Measurements from ENCODE around the gene FLRT2. TPM values are rescaled to one million over a fixed set of nuclear protein-coding genes. Genes with fewer than 3 reads are reported as not detected.

Gene FLRT2
- total and polyA plus RNA-seq, 10 donors: 7.8 to 63.9 (median 23.8) TPM

DNA sequence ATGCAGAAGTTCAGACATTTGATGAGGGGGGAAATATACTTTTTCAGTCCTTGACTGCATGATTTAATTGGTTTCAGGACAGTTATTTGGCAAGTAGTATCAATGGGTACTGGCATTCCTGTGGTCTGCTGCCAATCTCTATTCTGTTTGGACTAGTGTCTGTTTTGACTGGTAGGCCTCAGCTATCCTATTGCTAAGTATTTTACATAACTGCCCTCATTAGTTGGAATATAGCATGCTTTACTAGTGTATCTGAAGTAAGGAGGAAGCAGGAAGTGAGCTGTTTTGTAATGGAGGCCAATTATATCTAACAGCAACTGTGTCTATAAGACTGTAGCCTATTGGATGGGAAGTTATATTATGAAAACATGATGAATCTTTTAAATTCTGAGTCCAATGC is 104.3 kb downstream of the FLRT2 start:
- no peak overlapping the region for H3K27ac ChIP-seq
- TF ChIP-seq POLR2A (IDR thresholded peaks at IDR 0.05) (no peak), POLR2AphosphoS5 (IDR thresholded peaks at IDR 0.05) (no peak), CTCF (IDR thresholded peaks at IDR 0.05 in 8 of 11, conservative IDR thresholded peaks at IDR 0.05 in 3 of 11) (no peak)
- H3K27me3 ChIP-seq (replicated peaks in 1 of 7): no peaks in the 10 kb centered on the region
- no peak overlapping the region for H3K4me3 ChIP-seq
- no peak for DNase-seq
- no peaks in the 10 kb centered on the region for H3K4me1 ChIP-seq
- no peaks in the 10 kb centered on the region for H3K9me3 ChIP-seq
- intact Hi-C loops (cut with DNase I; ENCODE audit: low total_unique reads): no loop called here
- no peaks in the 10 kb centered on the region for H3K36me3 ChIP-seq

- WGBS, 5 donors: 78 to 89% (median 84%) methylated on average over 2 of the region's 2 CpGs
These were observed 114.3 kb downstream of the FLRT2 start for GRCh38 chr14:85644211-85644610.

DNA sequence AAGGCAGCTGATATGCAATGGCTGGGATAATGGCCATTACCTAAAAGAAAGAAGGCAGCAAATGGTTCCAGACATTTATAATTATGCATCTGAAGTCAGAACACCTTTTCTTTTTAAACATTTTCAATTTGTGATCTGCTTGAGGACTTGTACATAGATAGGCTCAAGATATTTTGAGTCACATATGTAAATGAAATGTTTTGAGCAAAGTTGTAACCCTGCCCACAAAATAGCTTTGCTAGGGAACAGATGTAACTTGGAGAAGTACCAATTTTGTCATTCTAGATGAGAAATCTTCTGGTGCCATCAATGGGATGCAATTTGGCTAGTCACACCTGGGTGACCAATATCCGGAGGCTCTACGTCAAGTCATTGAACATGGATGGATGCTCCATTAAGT is 123.1 kb downstream of the FLRT2 start:
- WGBS, 5 donors: 82 to 97% (median 97%) methylated on average over 2 of the region's 2 CpGs
- Histone ChIP-seq H3K36me3 (no peaks in the 10 kb centered on the region), H3K4me3 (no peak overlapping the region)

More at GRCh38 chr14:85644211-85644610, 114.3 kb downstream of the FLRT2 start:
- no peak overlapping the region for H3K4me3 ChIP-seq
- no peaks in the 10 kb centered on the region for H3K9me3 ChIP-seq
- TF ChIP-seq POLR2A (IDR thresholded peaks at IDR 0.05): no peak
- no peak for TF ChIP-seq POLR2AphosphoS5 (IDR thresholded peaks at IDR 0.05)
- no peak for TF ChIP-seq CTCF (IDR thresholded peaks at IDR 0.05 in 8 of 11, conservative IDR thresholded peaks at IDR 0.05 in 3 of 11)
- H3K27me3 ChIP-seq (replicated peaks in 1 of 7): no peaks in the 10 kb centered on the region
- no peak for DNase-seq
- H3K36me3 ChIP-seq: no peaks in the 10 kb centered on the region
- no peaks in the 10 kb centered on the region for H3K4me1 ChIP-seq
- no peak overlapping the region for H3K27ac ChIP-seq
- intact Hi-C loops (cut with DNase I; ENCODE audit: low total_unique reads): no loop called here

More for the DNA sequence above, 123.1 kb downstream of the FLRT2 start:
- intact Hi-C loops (cut with DNase I; ENCODE audit: low total_unique reads): no loop called here
- H3K4me1 ChIP-seq: no peaks in the 10 kb centered on the region
- H3K9me3 ChIP-seq: no peaks in the 10 kb centered on the region
- TF ChIP-seq CTCF (IDR thresholded peaks at IDR 0.05 in 8 of 11, conservative IDR thresholded peaks at IDR 0.05 in 3 of 11) (no peak), POLR2A (IDR thresholded peaks at IDR 0.05) (no peak), POLR2AphosphoS5 (IDR thresholded peaks at IDR 0.05) (no peak)
- DNase-seq: no peak
- no peaks in the 10 kb centered on the region for H3K27me3 ChIP-seq (replicated peaks in 1 of 7)
- H3K27ac ChIP-seq: no peak overlapping the region
